ENCODE measurements around the gene PSMB4.
"Not testable (repeated sequence)": the region's sequence is repeated elsewhere in the genome, so short reads cannot be mapped to it uniquely, and the experiment has no call there.

PSMB4 gene

GRCh38 chr1:151399324-151400171 lies at the start of gene PSMB4:
PSMB4 (plus strand) TSS chr1:151399573; CDS start chr1:151399588, 15 bp downstream.
- DNase-seq (ENCODE audit: low spot score) = peak; percentile 97

- DNase-seq (ENCODE audit: low spot score) = not testable (repeated sequence)
These were observed 49.0 kb upstream of the PSMB4 start for GRCh38 chr1:151350323-151350722.

- DNase-seq (ENCODE audit: low spot score) = no peak
These were observed 47.2 kb upstream of the PSMB4 start for GRCh38 chr1:151352021-151352718.

- DNase-seq (ENCODE audit: low spot score) = no peak
These were observed 42.7 kb upstream of the PSMB4 start for GRCh38 chr1:151356696-151357095.

GRCh38 chr1:151361883-151362282 lies 37.5 kb upstream of the PSMB4 start:
- DNase-seq (ENCODE audit: low spot score) = no peak

- DNase-seq (ENCODE audit: low spot score) = no peak
These were observed 36.8 kb upstream of the PSMB4 start for GRCh38 chr1:151362308-151363155.

- DNase-seq (ENCODE audit: low spot score) = no peak
These were observed 34.4 kb upstream of the PSMB4 start for GRCh38 chr1:151364996-151365395.

- no peak for DNase-seq (ENCODE audit: low spot score)
These were observed 31.5 kb upstream of the PSMB4 start for GRCh38 chr1:151367658-151368392.

- DNase-seq (ENCODE audit: low spot score) = no peak
These were observed 30.7 kb upstream of the PSMB4 start for GRCh38 chr1:151368393-151369301.

GRCh38 chr1:151369302-151369610 lies 30.1 kb upstream of the PSMB4 start:
- no peak for DNase-seq (ENCODE audit: low spot score)

GRCh38 chr1:151369621-151370048 lies 29.7 kb upstream of the PSMB4 start:
- DNase-seq (ENCODE audit: low spot score) = no peak

- no peak for DNase-seq (ENCODE audit: low spot score)
These were observed 29.0 kb upstream of the PSMB4 start for GRCh38 chr1:151370211-151370911.

GRCh38 chr1:151371370-151372057 lies 27.9 kb upstream of the PSMB4 start:
- DNase-seq (ENCODE audit: low spot score) = no peak

GRCh38 chr1:151372058-151372934 lies 27.1 kb upstream of the PSMB4 start, which contains the start of gene SELENBP1:
SELENBP1 (minus strand) TSS chr1:151372705; CDS start chr1:151372641, 64 bp downstream.
- DNase-seq (ENCODE audit: low spot score) = no peak

GRCh38 chr1:151373196-151373595 lies 26.2 kb upstream of the PSMB4 start:
- no peak for DNase-seq (ENCODE audit: low spot score)

- no peak for DNase-seq (ENCODE audit: low spot score)
These were observed 22.1 kb upstream of the PSMB4 start for GRCh38 chr1:151377150-151377884.

- no peak for DNase-seq (ENCODE audit: low spot score)
These were observed 14.8 kb upstream of the PSMB4 start for GRCh38 chr1:151384584-151384983.

- no peak for DNase-seq (ENCODE audit: low spot score)
These were observed 13.4 kb upstream of the PSMB4 start for GRCh38 chr1:151386002-151386401.
